Ishikawa (cell line): ENCODE data around the gene MED31.

Experiments
- CEBPB ChIP-seq: IDR thresholded peaks from 2 replicates; pipeline ENCODE4 v1.6.1; 2012
- CREB1 ChIP-seq: IDR thresholded peaks from 2 replicates; pipeline ENCODE4 v1.6.1; 2012; ENCODE audit warnings: low read depth
- EGR1 ChIP-seq: IDR thresholded peaks from 2 replicates; pipeline ENCODE4 v1.6.1; 2012
- EP300 ChIP-seq: IDR thresholded peaks from 2 replicates; pipeline ENCODE4 v1.6.1; 2012; ENCODE audit warnings: borderline replicate concordance
- FOXM1 ChIP-seq: IDR thresholded peaks from 2 replicates; pipeline ENCODE4 v1.6.1; 2012; ENCODE audit warnings: low read depth, borderline replicate concordance
- NFIC ChIP-seq: IDR thresholded peaks from 2 replicates; pipeline ENCODE4 v1.6.1; 2012
- RAD21 ChIP-seq: IDR thresholded peaks from 2 replicates; pipeline ENCODE4 v1.6.1; 2012; ENCODE audit warnings: low read depth
- TAF1 ChIP-seq: IDR thresholded peaks from 2 replicates; pipeline ENCODE4 v1.6.1; 2012; ENCODE audit warnings: low read depth, mild to moderate bottlenecking
- TCF12 ChIP-seq: IDR thresholded peaks from 2 replicates; pipeline ENCODE4 v1.6.1; 2012; ENCODE audit warnings: low read depth
- TEAD4 ChIP-seq: IDR thresholded peaks from 2 replicates; pipeline ENCODE4 v1.6.1; 2012
- YY1 ChIP-seq: IDR thresholded peaks from 2 replicates; pipeline ENCODE4 v1.6.1; 2012; ENCODE audit warnings: low read depth
- ZBTB7A ChIP-seq: IDR thresholded peaks from 2 replicates; pipeline ENCODE4 v1.6.1; 2012; ENCODE audit warnings: low read depth
- TF ChIP-seq, protein P1 (sequence below): IDR thresholded peaks from 2 replicates; pipeline ENCODE4 v1.6.1; 2012; ENCODE audit warnings: low read depth, mild to moderate bottlenecking
- TF ChIP-seq, protein P2 (sequence below): IDR thresholded peaks from 2 replicates; pipeline ENCODE4 v1.6.1; 2012
- TF ChIP-seq, protein P3 (sequence below): IDR thresholded peaks from 2 replicates; pipeline ENCODE4 v1.6.1; 2012

MED31 gene

GRCh38 chr17:6651354-6651918, at the start of gene MED31, which contains the start of gene C17orf100:
Gene MED31, minus strand, starts transcription at chr17:6651605. Its CDS starts 77 bp downstream, at chr17:6651528.
Gene C17orf100, plus strand, starts transcription at chr17:6651762. Its CDS starts 152 bp downstream, at chr17:6651914.
- TF ChIP-seq CREB1 = no peak
- TF ChIP-seq, protein P1, sequence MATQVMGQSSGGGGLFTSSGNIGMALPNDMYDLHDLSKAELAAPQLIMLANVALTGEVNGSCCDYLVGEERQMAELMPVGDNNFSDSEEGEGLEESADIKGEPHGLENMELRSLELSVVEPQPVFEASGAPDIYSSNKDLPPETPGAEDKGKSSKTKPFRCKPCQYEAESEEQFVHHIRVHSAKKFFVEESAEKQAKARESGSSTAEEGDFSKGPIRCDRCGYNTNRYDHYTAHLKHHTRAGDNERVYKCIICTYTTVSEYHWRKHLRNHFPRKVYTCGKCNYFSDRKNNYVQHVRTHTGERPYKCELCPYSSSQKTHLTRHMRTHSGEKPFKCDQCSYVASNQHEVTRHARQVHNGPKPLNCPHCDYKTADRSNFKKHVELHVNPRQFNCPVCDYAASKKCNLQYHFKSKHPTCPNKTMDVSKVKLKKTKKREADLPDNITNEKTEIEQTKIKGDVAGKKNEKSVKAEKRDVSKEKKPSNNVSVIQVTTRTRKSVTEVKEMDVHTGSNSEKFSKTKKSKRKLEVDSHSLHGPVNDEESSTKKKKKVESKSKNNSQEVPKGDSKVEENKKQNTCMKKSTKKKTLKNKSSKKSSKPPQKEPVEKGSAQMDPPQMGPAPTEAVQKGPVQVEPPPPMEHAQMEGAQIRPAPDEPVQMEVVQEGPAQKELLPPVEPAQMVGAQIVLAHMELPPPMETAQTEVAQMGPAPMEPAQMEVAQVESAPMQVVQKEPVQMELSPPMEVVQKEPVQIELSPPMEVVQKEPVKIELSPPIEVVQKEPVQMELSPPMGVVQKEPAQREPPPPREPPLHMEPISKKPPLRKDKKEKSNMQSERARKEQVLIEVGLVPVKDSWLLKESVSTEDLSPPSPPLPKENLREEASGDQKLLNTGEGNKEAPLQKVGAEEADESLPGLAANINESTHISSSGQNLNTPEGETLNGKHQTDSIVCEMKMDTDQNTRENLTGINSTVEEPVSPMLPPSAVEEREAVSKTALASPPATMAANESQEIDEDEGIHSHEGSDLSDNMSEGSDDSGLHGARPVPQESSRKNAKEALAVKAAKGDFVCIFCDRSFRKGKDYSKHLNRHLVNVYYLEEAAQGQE = no peak
- no peak for TF ChIP-seq TEAD4
- TF ChIP-seq, protein P2, sequence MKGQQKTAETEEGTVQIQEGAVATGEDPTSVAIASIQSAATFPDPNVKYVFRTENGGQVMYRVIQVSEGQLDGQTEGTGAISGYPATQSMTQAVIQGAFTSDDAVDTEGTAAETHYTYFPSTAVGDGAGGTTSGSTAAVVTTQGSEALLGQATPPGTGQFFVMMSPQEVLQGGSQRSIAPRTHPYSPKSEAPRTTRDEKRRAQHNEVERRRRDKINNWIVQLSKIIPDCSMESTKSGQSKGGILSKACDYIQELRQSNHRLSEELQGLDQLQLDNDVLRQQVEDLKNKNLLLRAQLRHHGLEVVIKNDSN = no peak
- TF ChIP-seq EP300 = no peak
- no peak for TF ChIP-seq FOXM1
- no peak for TF ChIP-seq NFIC
- TF ChIP-seq YY1 = peak; percentile 83
- TF ChIP-seq, protein P3, sequence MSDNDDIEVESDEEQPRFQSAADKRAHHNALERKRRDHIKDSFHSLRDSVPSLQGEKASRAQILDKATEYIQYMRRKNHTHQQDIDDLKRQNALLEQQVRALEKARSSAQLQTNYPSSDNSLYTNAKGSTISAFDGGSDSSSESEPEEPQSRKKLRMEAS = peak; percentile 73
- TF ChIP-seq TAF1 = peak; percentile 70
- TF ChIP-seq TCF12 = no peak
- TF ChIP-seq RAD21 = no peak
- TF ChIP-seq ZBTB7A = no peak
- no peak for TF ChIP-seq CEBPB
- no peak for TF ChIP-seq EGR1

DNA sequence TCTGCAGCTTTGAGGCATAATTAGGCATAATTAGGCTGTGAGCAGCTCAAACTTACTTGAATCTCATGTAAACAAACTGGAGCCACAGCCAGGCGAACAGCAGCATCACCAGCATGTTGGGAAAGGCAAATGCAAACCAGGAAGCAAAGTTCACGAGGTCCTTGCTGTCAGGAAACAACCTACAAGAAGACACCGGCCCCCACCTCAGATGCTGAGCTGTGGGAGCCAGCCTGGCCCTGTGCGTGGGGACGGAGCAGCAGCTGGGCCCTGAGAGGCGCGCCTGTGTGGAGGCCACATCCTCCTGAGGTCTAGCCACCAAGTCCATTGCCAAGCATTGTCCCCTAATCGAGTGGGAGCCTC, 49.5 kb upstream of the MED31 start:
- TF ChIP-seq EP300 (no peak), FOXM1 (no peak), CREB1 (no peak), TAF1 (no peak), ZBTB7A (no peak)
- TF ChIP-seq, protein P2 = no peak

- TF ChIP-seq YY1 (no peak), CREB1 (no peak), RAD21 (no peak), TAF1 (no peak), TEAD4 (no peak)
- TF ChIP-seq, protein P3 = no peak
Measured at GRCh38 chr17:6699997-6700947, 48.9 kb upstream of the MED31 start.

- TF ChIP-seq CREB1 = no peak
- no peak for TF ChIP-seq TEAD4
- TF ChIP-seq, protein P1 = no peak
- no peak for TF ChIP-seq EGR1
Measured at GRCh38 chr17:6698004-6698403, 46.6 kb upstream of the MED31 start.

DNA sequence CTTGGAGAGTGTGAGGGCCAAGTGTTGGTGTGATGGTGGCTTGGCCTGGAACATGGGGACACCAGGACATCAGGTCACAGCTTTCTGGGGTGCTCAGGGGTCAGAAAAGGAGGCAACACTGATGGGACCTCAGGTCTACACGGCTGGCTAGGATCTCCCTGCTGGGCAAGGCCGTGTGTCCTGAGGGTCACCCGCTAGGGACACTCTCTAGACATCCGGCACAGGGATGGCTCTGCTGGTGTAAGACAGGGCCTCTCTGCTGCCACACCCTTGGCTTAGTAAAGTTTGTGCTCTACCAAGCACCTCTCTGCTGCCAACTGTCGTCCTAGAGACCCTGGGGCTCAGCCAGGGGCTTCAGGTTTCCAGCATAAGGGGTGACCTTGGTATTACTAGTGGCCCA, 45.5 kb upstream of the MED31 start:
- no peak for TF ChIP-seq TCF12
- TF ChIP-seq EGR1 = no peak
- TF ChIP-seq, protein P2 = no peak

- no peak for TF ChIP-seq YY1
- no peak for TF ChIP-seq CEBPB
- TF ChIP-seq ZBTB7A = no peak
- no peak for TF ChIP-seq EP300
- TF ChIP-seq TCF12 = no peak
- TF ChIP-seq NFIC = no peak
- no peak for TF ChIP-seq RAD21
- no peak for TF ChIP-seq FOXM1
- TF ChIP-seq, protein P3 = no peak
- TF ChIP-seq, protein P2 = no peak
- no peak for TF ChIP-seq EGR1
- no peak for TF ChIP-seq CREB1
- TF ChIP-seq TAF1 = no peak
- no peak for TF ChIP-seq TEAD4
- TF ChIP-seq, protein P1 = no peak
Measured at GRCh38 chr17:6695565-6695964, 44.2 kb upstream of the MED31 start.
